IMR-90 (cell line): ENCODE results near the gene ITPRIP.

Experiments
- CEBPB ChIP-seq: IDR thresholded peaks from 2 replicates; pipeline ENCODE4 v1.6.1; 2012; ENCODE audit warnings: low read depth, low read length, improper control_type of control experiment
- CHD1 ChIP-seq: IDR thresholded peaks from 2 replicates; pipeline ENCODE4 v1.6.1; 2012; ENCODE audit warnings: low read depth, low read length, improper control_type of control experiment
- FOS ChIP-seq: fragments of 150-350 bp; IDR thresholded peaks from 2 replicates; pipeline ENCODE4 v1.6.1; 2016; ENCODE audit warnings: low read depth, low read length
- MAFK ChIP-seq: IDR thresholded peaks from 2 replicates; pipeline ENCODE4 v1.6.1; 2012; ENCODE audit warnings: low read depth, low read length, improper control_type of control experiment
- MAZ ChIP-seq: IDR thresholded peaks from 2 replicates; pipeline ENCODE4 v1.6.1; 2012; ENCODE audit warnings: low read depth, mild to moderate bottlenecking, low read length, improper control_type of control experiment, moderate library complexity, borderline replicate concordance
- MXI1 ChIP-seq: IDR thresholded peaks from 2 replicates; pipeline ENCODE4 v1.6.1; 2012; ENCODE audit warnings: low read depth, mild to moderate bottlenecking, low read length, moderate library complexity, borderline replicate concordance
- POLR2A ChIP-seq: IDR thresholded peaks from 2 replicates; pipeline ENCODE4 v1.6.1; 2012; ENCODE audit warnings: mild to moderate bottlenecking, low read depth, low read length
- RAD21 ChIP-seq: IDR thresholded peaks from 2 replicates; pipeline ENCODE4 v1.6.1; 2012; ENCODE audit warnings: low read length, improper control_type of control experiment
- RCOR1 ChIP-seq: IDR thresholded peaks from 2 replicates; pipeline ENCODE4 v1.6.1; 2012; ENCODE audit warnings: mild to moderate bottlenecking, low read length, improper control_type of control experiment; ENCODE audit not compliant: insufficient replicate concordance
- RFX5 ChIP-seq: IDR thresholded peaks from 2 replicates; pipeline ENCODE4 v1.8.0; 2012; ENCODE audit warnings: low read depth, mild to moderate bottlenecking, low read length, moderate library complexity
- SMC3 ChIP-seq: fragments of 150-350 bp; IDR thresholded peaks from 2 replicates; pipeline ENCODE4 v1.6.1; 2016; ENCODE audit warnings: low read depth, mild to moderate bottlenecking, antibody characterized with exemption, low read length, moderate library complexity
- TF ChIP-seq, protein P1 (sequence below): conservative IDR thresholded peaks from 2 replicates; pipeline ENCODE4 v1.5.1; 2012; ENCODE audit warnings: mild to moderate bottlenecking, low read depth, low read length, improper control_type of control experiment
- TF ChIP-seq, protein P2 (sequence below): fragments of 150-350 bp; IDR thresholded peaks from 2 replicates; pipeline ENCODE4 v1.6.1; 2017; ENCODE audit warnings: mild to moderate bottlenecking, antibody characterized with exemption, low read length, low read depth
- TF ChIP-seq, protein P3 (sequence below): fragments of 150-350 bp; IDR thresholded peaks from 2 replicates; pipeline ENCODE4 v1.6.1; 2016; ENCODE audit warnings: low read depth, mild to moderate bottlenecking, low read length, moderate library complexity, borderline replicate concordance

DNA sequence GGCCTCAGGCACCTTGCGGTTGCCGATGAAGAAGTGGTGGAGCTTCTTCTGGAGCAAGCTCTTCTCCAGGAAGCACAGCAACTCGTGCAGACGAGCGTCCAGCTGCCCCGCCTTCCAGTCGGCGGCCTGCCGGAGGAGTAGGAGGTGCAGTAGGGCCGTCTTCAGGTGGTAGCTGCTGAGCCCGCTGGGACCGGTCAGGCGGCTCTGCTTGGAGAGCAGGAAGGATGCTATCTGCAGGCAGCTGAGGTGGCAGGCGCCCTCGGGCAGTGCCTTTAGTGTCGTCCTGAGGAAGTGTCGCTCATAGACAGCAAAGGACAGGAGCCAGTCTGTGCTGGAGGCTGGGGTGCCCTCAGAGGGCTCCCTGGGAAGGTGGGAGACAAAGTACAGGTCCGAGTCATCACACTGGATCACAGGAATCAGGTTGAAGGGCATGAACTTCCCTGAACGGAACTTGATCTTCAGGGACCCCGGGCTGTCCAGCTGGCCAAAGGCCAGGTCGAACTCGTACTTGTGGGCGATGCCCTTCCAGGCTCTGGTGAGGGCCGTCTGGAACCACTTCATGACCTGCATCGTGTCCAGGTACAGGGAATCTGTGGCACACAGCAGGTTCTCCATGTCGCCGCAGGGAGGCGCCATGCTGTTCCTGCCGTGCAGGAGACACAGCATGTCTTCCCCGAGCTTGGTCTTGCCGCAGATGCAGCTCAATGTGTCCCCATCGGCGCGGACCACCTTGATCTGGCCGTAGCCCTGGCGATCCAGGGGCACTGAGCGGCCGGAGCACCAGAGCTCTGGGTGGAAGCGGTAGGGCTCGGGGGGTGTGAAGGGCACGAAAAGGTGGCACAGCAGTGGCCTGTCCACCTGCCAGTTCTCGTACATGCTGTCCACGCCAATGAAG lies 23.4 kb downstream of the ITPRIP start:
- TF ChIP-seq, protein P1, sequence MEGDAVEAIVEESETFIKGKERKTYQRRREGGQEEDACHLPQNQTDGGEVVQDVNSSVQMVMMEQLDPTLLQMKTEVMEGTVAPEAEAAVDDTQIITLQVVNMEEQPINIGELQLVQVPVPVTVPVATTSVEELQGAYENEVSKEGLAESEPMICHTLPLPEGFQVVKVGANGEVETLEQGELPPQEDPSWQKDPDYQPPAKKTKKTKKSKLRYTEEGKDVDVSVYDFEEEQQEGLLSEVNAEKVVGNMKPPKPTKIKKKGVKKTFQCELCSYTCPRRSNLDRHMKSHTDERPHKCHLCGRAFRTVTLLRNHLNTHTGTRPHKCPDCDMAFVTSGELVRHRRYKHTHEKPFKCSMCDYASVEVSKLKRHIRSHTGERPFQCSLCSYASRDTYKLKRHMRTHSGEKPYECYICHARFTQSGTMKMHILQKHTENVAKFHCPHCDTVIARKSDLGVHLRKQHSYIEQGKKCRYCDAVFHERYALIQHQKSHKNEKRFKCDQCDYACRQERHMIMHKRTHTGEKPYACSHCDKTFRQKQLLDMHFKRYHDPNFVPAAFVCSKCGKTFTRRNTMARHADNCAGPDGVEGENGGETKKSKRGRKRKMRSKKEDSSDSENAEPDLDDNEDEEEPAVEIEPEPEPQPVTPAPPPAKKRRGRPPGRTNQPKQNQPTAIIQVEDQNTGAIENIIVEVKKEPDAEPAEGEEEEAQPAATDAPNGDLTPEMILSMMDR: no peak
- no peak for TF ChIP-seq MAFK
- TF ChIP-seq, protein P2, sequence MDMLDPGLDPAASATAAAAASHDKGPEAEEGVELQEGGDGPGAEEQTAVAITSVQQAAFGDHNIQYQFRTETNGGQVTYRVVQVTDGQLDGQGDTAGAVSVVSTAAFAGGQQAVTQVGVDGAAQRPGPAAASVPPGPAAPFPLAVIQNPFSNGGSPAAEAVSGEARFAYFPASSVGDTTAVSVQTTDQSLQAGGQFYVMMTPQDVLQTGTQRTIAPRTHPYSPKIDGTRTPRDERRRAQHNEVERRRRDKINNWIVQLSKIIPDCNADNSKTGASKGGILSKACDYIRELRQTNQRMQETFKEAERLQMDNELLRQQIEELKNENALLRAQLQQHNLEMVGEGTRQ: no peak
- no peak for TF ChIP-seq RAD21
- TF ChIP-seq SMC3: no peak
- no peak for TF ChIP-seq CEBPB
- TF ChIP-seq POLR2A: no peak
- TF ChIP-seq RFX5: no peak
- TF ChIP-seq MAZ: no peak
- TF ChIP-seq RCOR1: no peak
- TF ChIP-seq, protein P3, sequence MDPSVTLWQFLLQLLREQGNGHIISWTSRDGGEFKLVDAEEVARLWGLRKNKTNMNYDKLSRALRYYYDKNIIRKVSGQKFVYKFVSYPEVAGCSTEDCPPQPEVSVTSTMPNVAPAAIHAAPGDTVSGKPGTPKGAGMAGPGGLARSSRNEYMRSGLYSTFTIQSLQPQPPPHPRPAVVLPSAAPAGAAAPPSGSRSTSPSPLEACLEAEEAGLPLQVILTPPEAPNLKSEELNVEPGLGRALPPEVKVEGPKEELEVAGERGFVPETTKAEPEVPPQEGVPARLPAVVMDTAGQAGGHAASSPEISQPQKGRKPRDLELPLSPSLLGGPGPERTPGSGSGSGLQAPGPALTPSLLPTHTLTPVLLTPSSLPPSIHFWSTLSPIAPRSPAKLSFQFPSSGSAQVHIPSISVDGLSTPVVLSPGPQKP: no peak
- no peak for TF ChIP-seq MXI1
- no peak for TF ChIP-seq FOS
- TF ChIP-seq CHD1: no peak
